ENCODE measurements around the gene CD81.

Gene CD81

DNA sequence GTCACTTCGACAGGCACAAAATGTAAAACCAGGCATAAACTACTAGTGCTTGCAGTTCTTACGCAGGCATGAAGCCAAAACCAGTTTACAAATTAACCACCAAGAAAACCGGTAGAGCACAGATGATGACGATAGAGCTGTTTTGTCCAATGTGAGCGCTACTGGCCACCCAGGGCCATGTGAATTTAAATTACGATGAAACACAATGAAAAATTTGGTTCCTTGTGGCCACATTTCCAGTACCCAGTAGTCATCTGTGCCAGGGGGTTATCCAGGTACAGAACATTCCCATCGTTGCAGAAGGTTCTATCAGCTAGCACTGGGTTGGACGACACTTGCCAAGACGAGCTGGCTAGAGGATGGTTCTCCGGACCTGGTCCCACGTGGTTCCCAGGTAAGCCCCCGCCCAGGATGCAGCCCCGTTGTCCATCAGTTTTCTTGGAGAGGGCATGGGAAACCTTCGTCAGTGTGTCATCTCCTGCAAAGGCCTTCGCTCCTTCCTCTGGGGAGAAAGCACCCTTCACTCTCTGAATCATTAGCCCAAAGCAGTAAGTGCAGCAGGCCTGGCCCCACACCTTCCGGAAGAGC is 1.1 kb upstream of the CD81 start:
- DNase-seq (ENCODE audit: low read depth): no peak

GRCh38 chr11:2377511-2378443 is 667 bp downstream of the CD81 start:
- DNase-seq (ENCODE audit: low read depth): peak; percentile 47

DNA sequence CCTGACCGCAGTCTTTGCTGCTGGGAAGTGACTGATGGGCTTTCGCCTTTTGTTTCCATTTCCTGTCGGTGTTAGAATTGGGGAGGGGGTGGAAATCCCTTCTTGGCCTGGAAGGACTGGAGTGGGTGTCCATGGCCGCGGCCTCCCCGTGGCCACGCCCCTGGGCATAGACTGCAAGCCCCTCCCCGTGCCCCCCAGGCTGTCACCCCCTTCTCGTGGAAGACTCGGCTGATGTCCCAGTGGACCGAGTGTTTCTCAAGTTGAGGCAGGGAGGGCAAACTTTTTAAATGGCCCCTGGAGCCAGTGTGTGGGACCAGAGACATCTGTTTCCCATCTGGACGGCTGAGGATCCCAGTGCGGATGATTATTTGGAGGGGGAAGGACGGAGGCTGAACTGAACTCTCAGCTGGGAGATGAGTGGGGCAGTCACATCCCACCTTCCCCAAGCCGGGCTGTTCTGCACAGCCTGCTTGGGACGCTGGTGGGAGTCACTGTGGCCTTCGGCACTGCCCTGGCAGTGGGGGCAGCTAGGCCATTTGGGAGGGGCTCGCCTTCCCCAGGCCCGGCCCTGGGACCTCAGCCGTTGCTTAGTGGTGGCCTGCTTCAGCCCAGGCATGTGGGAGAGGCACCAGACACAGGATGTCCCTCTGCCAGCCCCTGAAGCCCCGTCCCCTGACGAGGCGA is 1.6 kb downstream of the CD81 start:
- DNase-seq (ENCODE audit: low read depth): no peak

- no peak for DNase-seq (ENCODE audit: low read depth)
These were observed 2.5 kb downstream of the CD81 start for GRCh38 chr11:2379466-2380174.

- no peak for DNase-seq (ENCODE audit: low read depth)
These were observed 3.3 kb downstream of the CD81 start for GRCh38 chr11:2380396-2380795.

GRCh38 chr11:2380807-2381350 is 3.8 kb downstream of the CD81 start:
- DNase-seq (ENCODE audit: low read depth): no peak

DNA sequence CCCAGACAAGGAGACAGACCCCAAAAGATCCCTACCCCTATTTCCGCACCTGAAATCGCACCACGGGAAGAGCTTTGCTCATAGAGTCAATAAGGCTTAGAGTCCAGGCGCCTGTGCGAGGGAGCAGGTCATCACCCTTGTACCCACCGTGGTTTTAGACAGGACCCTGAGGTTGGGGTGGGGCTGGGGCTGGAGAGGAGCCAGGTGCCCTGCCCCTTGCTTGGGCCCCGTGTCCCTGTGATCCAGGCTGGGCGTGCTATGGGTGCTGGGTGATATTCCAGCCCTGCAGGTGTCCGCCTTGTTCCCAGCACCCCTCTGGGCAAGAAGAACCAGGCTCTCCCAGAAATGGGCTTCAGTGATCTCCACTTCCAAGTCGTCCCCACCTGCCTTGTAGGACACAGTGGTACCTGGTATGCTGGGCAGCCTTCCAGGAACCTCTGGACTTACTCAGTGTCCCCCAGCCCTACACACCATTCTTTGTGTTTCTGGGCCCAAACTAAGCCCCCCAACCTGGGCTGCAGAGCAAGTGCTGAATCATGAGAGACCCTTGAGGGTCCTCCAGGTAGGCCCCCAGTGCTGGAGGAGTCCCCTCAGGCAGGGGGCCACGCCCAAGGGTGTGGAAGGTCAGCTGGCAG is 4.5 kb downstream of the CD81 start:
- no peak for DNase-seq (ENCODE audit: low read depth)

GRCh38 chr11:2382129-2382517 is 5.0 kb downstream of the CD81 start:
- no peak for DNase-seq (ENCODE audit: low read depth)

- DNase-seq (ENCODE audit: low read depth): no peak
These were observed 6.1 kb downstream of the CD81 start for GRCh38 chr11:2382936-2383851.

DNA sequence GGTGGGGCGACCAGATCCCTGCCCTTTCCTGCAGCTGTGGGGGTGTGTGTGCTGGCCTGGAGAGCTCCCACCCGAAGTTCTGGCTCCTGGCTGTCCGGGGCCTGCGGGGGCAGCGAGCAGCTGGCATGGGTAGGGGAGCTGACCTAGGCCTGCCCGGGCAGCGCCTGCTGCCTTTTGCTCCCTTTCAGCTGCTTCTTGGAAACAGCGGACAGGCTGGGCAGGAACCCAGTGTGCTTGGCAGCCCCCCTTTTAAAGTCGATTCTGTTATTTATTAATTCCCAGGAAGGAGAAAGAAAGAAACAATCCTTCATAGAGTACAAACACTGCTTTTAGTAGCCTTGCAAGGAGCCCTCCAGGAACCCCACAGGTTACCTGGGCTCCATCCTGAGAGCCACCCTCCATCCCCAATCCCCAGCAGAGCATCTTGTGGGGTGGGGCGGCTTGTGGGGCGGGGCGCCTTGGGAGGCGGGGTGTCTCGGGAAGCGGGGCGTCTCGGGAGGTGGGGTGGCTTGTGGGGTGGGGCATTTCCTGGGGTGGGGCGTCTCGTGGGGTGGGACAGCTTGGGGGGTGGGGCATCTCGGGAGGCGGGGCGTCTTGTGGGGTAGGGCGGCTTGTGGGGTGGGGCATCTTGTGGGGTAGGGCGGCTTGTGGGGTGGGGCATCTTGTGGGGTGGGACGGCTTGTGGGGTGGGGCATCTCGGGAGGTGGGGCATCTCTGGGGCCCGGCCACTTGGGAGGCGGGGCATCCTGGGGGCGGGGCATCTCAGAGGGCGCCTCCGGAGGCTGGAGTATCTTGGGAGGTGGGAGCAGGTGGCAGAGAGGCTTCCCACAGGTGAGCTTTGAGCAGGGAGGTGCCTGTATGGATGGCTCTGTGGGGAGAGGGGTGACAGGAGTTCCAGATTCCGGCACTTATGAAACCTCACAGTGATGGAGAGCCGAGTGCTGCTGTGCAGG is 7.0 kb downstream of the CD81 start:
- no peak for DNase-seq (ENCODE audit: low read depth)

- DNase-seq (ENCODE audit: low read depth): no peak
These were observed 8.3 kb downstream of the CD81 start for GRCh38 chr11:2385156-2386151.

DNA sequence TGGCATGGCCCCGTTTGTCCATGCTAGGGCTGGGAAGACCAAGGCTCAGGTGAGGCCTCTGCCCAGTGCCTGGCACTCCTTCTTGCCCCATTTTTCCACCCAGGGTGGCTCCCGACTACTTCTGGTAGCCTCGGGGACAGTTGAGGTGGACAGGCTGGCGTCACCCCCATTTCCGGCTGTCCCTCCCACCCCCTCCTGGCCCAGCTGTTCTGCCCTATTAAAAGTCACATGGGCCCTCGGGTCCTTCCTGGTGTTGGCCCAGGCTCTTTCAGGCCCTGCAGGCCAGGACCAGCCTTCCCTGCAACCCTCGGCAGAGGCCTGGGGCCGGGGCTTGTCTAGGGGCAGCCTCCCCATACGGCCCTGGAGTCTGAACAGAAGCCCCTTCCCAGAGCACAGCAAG is 9.5 kb downstream of the CD81 start:
- no peak for DNase-seq (ENCODE audit: low read depth)

GRCh38 chr11:2387266-2387987 is 10.3 kb downstream of the CD81 start:
- no peak for DNase-seq (ENCODE audit: low read depth)

GRCh38 chr11:2388431-2389376 is 11.6 kb downstream of the CD81 start:
- no peak for DNase-seq (ENCODE audit: low read depth)

- DNase-seq (ENCODE audit: low read depth): no peak
These were observed 12.4 kb downstream of the CD81 start for GRCh38 chr11:2389377-2390026.

All from activated T-helper 9 cell treated with anti-CD3 and anti-CD28 coated beads, Interleukin-2, amount 50 U/mL, for 16 hours (primary cell).